Measurements from ENCODE around the gene CIAO1.

DNA sequence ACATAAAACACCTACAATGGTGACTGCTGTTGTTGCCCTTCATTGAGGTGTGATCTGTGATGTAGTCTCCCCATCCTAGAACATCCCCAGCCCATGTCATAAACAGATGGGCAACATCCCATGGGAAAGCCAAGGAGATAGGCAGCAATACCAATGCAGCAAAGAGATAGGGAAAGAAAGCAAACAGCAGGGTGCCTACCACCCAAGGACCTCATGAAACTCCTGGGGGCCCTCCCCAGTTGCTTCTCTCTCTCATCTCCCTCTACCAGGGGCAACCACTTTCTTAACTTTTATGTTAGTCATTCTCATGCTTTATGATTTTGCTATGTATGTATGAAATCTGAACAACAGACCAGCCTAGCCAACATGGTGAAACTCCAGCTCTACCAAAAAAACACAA, 51.0 kb downstream of the CIAO1 start:
- no peak for TF ChIP-seq POLR2A (IDR thresholded peaks at IDR 0.05)
- TF ChIP-seq CTCF (IDR thresholded peaks at IDR 0.05): no peak
- TF ChIP-seq EP300 (IDR thresholded peaks at IDR 0.05): no peak

Data from sigmoid colon (tissue), 4 donors.